Stimulated activated naive B cell treated with anti-CD40 and anti-IgM and Interleukin-4, amounts not matched to agents 10 μg/mL and 1 μg/mL and 100 μg/mL, for 72 hours (primary cell): ENCODE measurements around the gene HBZ.
A peak's percentile ranks its signal among the peaks of the same experiment; 100 is the strongest.
"Not testable (repeated sequence)": the region's sequence is repeated elsewhere in the genome, so short reads cannot be mapped to it uniquely, and the experiment has no call there.

Experiments
- ATAC-seq, 2 donors: fragments of 150-1000 bp; cut with Tn5 transposase; replicated peaks; 2 replicates each; pipeline ENCODE4 v1.10.0; 2021; ENCODE audit warnings: moderate library complexity in 1 of 2
- DNase-seq: peaks from one replicate; pipeline ENCODE4 v3.0.0; 2021
- H3K27ac Mint-ChIP-seq: one replicate; pipeline ENCODE4 v1.8.0; 2022; ENCODE audit warnings: mild to moderate bottlenecking, mixed read lengths
- H3K27me3 Mint-ChIP-seq, 2 donors: one replicate each; pipeline ENCODE4 v1.8.0; 2022; ENCODE audit warnings: mixed read lengths in 2 of 2
- H3K36me3 Mint-ChIP-seq, 2 donors: one replicate each; pipeline ENCODE4 v1.8.0; 2022; ENCODE audit warnings: mixed read lengths in 2 of 2, mild to moderate bottlenecking in 1 of 2
- H3K4me1 Mint-ChIP-seq, 2 donors: one replicate each; pipeline ENCODE4 v1.8.0; 2022; ENCODE audit warnings: mixed read lengths in 2 of 2, mild to moderate bottlenecking in 1 of 2
- H3K4me3 Mint-ChIP-seq, 2 donors: one replicate each; pipeline ENCODE4 v1.8.0; 2022; ENCODE audit warnings: mild to moderate bottlenecking in 2 of 2, mixed read lengths in 2 of 2, moderate library complexity in 1 of 2
- H3K9me3 Mint-ChIP-seq, 2 donors: one replicate each; pipeline ENCODE4 v1.8.0; 2022; ENCODE audit warnings: mixed read lengths in 2 of 2, mild to moderate bottlenecking in 1 of 2

Gene HBZ

DNA sequence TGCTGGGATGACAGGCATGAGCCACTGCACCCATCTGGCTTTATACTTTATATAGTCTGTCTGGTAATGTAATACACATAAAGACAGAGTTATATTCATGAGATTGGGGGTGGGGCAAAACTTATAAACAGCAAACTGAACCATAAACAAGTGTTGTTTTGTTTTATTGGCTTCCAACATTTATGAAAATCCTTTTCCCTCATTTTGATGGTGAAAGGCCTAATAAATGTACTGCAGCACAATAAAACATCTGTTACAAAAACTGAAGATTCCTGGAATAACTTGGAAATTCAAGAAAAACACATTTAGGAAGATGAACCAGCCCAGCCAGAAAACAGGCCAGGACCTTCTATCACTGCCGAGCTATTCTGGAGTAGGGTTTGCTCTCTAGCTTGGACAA lies 30.1 kb upstream of the HBZ start:
- Mint-ChIP-seq H3K4me3 (no peak overlapping the region), H3K36me3 (peaks cover 15 to 28% of the 10 kb centered on the region in 2 donors), H3K4me1 (peaks cover 0 to 9% of the 10 kb centered on the region in 2 donors), H3K27me3 (no peaks in the 10 kb centered on the region), H3K9me3 (no peaks in the 10 kb centered on the region), H3K27ac (no peak overlapping the region)
- DNase-seq (no peak), ATAC-seq (no peak)

DNA sequence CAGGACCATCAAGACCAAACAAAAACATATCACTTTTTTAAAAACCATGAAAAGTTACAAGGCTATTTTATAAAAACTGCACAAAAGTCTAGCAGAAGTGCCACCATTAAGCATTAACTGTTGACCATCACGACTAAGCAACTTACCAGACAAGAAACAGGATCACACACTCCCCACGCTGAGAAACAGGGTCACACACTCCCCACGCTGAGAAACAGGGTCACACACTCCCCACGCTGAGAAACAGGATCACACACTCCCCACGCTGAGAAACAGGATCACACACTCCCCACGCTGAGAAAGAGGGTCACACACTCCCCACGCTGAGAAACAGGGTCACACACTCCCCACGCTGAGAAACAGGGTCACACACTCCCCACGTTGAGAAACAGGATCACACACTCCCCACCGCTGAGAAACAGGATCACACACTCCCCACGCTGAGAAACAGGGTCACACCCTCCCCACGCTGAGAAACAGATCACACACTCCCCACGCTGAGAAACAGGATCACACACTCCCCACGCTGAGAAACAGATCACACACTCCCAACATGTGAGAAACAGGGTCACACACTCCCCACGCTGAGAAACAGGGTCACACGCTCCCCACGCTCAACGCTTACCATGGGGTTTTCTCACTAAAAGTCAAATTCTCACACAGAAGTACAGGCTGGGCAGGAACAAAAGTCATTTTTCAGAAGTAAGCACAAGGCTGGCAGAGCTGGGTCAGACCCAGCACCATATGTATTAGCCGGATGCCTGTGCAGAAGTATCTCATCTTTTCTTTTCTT lies 28.7 kb upstream of the HBZ start:
- not testable (repeated sequence) for DNase-seq

GRCh38 chr16:125011-125410 lies 27.4 kb upstream of the HBZ start:
- Mint-ChIP-seq H3K9me3 (no peaks in the 10 kb centered on the region), H3K27me3 (no peaks in the 10 kb centered on the region), H3K27ac (no peak overlapping the region), H3K36me3 (peaks cover 19 to 27% of the 10 kb centered on the region in 2 donors), H3K4me1 (peaks cover 5 to 8% of the 10 kb centered on the region in 2 donors), H3K4me3 (no peak overlapping the region)
- DNase-seq (no peak), ATAC-seq (no peak)

More for the DNA sequence above, 28.7 kb upstream of the HBZ start:
- H3K9me3 Mint-ChIP-seq, H3K27ac Mint-ChIP-seq, ATAC-seq, H3K27me3 Mint-ChIP-seq, H3K4me1 Mint-ChIP-seq, H3K4me3 Mint-ChIP-seq: not testable (repeated sequence)
- peaks cover 11 to 23% of the 10 kb centered on the region in 2 donors for H3K36me3 Mint-ChIP-seq

GRCh38 chr16:129075-129474 lies 23.4 kb upstream of the HBZ start:
- no peaks in the 10 kb centered on the region for H3K9me3 Mint-ChIP-seq
- DNase-seq (no peak), ATAC-seq (no peak)
- no peaks in the 10 kb centered on the region for H3K27me3 Mint-ChIP-seq
- peak overlapping the region; percentile 14 for H3K27ac Mint-ChIP-seq
- H3K4me3 Mint-ChIP-seq, result no peak overlapping the region
- H3K4me1 Mint-ChIP-seq, result peaks cover 13 to 14% of the 10 kb centered on the region in 2 donors
- H3K36me3 Mint-ChIP-seq, result peaks cover 17 to 27% of the 10 kb centered on the region in 2 donors

DNA sequence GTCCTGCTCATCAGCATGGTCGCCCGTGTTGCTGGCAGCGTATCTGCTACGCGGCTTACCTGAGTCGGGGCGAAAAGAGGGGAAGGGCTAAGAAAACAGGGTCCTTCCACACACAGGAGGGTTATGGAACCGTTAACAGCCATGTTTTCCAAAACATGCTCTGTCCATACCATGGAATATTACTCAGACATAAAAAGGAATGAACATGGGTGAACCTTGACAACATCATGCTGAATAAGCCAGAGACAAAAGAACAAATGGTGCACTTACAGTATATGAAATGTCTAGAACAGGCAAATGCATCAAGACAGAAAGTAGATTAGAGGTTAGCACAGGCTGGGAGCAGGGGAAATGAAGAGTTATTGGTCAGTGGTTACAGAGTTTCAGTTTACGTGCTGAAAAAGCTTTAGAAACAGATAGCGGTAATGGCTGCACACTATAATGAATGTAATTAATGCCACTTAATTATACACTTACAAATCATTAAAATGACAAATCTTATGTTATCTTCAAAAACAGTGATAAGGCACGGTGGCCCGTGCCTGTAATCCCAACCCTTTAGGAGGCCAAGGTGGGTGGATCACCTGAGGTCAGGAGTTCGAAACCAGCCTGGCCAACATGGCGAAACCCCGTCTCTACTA lies 21.8 kb upstream of the HBZ start:
- peaks cover 15 to 25% of the 10 kb centered on the region in 2 donors for H3K4me1 Mint-ChIP-seq

GRCh38 chr16:132120-132519 lies 20.3 kb upstream of the HBZ start:
- DNase-seq (no peak), ATAC-seq (no peak)
- Mint-ChIP-seq H3K27me3 (no peaks in the 10 kb centered on the region), H3K4me3 (no peak overlapping the region), H3K27ac (no peak overlapping the region), H3K9me3 (no peaks in the 10 kb centered on the region), H3K36me3 (peaks cover 14 to 32% of the 10 kb centered on the region in 2 donors), H3K4me1 (peaks cover 17 to 29% of the 10 kb centered on the region in 2 donors)

More for the DNA sequence above, 21.8 kb upstream of the HBZ start:
- Mint-ChIP-seq H3K36me3 (peaks cover 16 to 31% of the 10 kb centered on the region in 2 donors), H3K9me3 (no peaks in the 10 kb centered on the region), H3K27ac (no peak overlapping the region), H3K4me3 (no peak overlapping the region), H3K27me3 (no peaks in the 10 kb centered on the region)
- no peak for DNase-seq
- ATAC-seq, result no peak

- H3K27ac Mint-ChIP-seq, result no peak overlapping the region
- ATAC-seq (no peak), DNase-seq (no peak)
Observed at GRCh38 chr16:133716-134115, 18.7 kb upstream of the HBZ start.

DNA sequence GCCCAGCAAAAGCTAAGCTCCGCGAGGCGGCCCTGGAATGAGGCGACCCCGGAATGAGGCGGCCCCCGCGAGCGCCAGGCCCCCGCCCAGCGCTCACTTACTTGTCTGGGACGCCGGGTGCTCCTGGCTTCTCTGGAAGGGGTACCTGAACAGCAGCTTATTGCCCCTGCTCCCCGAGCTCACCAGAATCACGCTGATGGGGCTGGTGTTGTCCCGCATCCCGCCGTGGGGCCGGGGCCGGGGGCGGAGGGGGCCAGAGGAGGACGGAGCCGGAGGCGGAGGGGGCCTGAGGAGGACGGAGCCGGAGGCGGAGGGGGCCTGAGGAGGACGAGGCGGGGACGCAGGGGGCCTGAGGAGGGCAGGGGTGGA lies 14.4 kb upstream of the HBZ start:
- H3K4me3 Mint-ChIP-seq, result peak overlapping the region; percentile 85 to 90
- peak; percentile 26 to 28 for ATAC-seq
- peak overlapping the region; percentile 89 for H3K27ac Mint-ChIP-seq
- H3K9me3 Mint-ChIP-seq, result no peaks in the 10 kb centered on the region
- peaks cover 11 to 17% of the 10 kb centered on the region in 2 donors for H3K36me3 Mint-ChIP-seq
- DNase-seq, result peak; percentile 13
- H3K4me1 Mint-ChIP-seq, result peaks cover 11 to 25% of the 10 kb centered on the region in 2 donors
- H3K27me3 Mint-ChIP-seq, result no peaks in the 10 kb centered on the region

More at GRCh38 chr16:133716-134115, 18.7 kb upstream of the HBZ start:
- Mint-ChIP-seq H3K9me3 (no peaks in the 10 kb centered on the region), H3K4me1 (peaks cover 17 to 35% of the 10 kb centered on the region in 2 donors), H3K27me3 (no peaks in the 10 kb centered on the region), H3K4me3 (no peak overlapping the region), H3K36me3 (peaks cover 18 to 32% of the 10 kb centered on the region in 2 donors)

DNA sequence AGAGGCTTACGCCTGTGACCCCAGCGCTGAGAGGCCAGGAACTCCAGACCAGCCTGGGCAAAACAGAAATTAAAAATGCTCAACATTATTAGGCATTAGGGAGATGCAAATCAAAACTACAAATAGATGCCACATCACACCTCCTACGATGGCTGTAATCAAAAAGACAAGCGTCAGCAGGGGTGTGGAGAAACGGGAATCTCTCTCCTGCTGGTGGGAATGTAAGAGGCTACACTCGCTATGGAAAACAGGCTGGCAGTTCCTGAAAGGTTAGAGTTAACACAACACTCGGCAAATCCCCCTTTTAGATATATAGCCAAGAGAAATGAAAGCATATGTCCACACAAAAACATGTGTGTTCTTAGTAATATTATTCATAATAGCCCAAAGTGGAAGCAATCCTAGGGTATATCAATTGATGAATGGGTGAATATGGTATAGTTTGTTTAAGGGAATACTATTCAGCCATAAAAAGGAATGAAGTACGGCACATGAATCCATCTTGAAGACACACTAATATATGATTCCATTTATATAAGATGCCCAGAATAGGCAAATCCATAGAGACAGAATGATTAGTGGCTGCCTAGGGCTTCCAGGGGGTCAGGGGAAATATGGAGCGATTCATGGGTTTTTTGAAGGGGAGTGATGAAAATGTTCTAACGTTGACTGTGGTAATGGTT lies 12.1 kb upstream of the HBZ start:
- H3K36me3 Mint-ChIP-seq, result peaks cover 4 to 7% of the 10 kb centered on the region in 2 donors
- H3K27me3 Mint-ChIP-seq, result peaks cover 11 to 12% of the 10 kb centered on the region in 2 donors
- no peak for DNase-seq
- H3K27ac Mint-ChIP-seq, result no peak overlapping the region
- H3K4me1 Mint-ChIP-seq, result peaks cover 5 to 11% of the 10 kb centered on the region in 2 donors
- no peak for ATAC-seq
- H3K9me3 Mint-ChIP-seq, result no peaks in the 10 kb centered on the region
- H3K4me3 Mint-ChIP-seq, result no peak overlapping the region

DNA sequence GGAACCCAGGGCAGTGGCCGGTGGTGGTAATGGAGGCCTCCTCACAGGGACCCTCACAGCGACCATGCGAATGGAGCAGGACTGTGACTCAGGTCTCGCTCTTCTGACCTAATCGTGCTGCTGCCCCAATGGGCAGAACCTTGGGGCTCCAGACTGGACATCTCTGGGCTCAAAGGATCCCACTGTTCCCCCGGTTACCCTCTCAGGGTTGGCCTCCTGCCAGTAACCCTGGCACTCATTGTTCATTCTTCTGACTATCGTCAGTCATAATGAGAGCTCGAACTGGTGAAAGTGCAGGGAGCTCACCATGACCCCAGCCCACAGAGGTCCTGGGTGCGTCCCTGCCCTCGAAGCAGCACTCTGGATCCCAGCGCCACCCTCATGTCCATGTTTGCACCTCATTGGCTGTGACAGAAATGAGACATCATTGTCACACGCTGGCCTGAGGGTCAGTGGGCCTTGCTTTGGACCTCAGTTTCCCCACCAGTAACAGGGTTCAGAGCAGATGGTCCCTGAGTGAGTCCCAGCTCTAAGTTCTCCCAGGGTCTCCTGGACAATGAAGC lies 10.0 kb upstream of the HBZ start:
- Mint-ChIP-seq H3K27me3 (peaks cover 15 to 17% of the 10 kb centered on the region in 2 donors), H3K4me3 (no peak overlapping the region), H3K27ac (no peak overlapping the region), H3K9me3 (no peaks in the 10 kb centered on the region), H3K36me3 (peaks cover 0 to 7% of the 10 kb centered on the region in 2 donors), H3K4me1 (peaks cover 1 to 5% of the 10 kb centered on the region in 2 donors)
- DNase-seq (no peak), ATAC-seq (no peak)

GRCh38 chr16:143047-143446 lies 9.4 kb upstream of the HBZ start:
- DNase-seq (no peak), ATAC-seq (no peak)
- Mint-ChIP-seq H3K9me3 (no peaks in the 10 kb centered on the region), H3K4me3 (no peak overlapping the region), H3K4me1 (peaks cover 1% of the 10 kb centered on the region in 2 donors), H3K36me3 (peaks cover 0 to 5% of the 10 kb centered on the region in 2 donors), H3K27ac (no peak overlapping the region), H3K27me3 (peaks cover 15 to 18% of the 10 kb centered on the region in 2 donors)

DNA sequence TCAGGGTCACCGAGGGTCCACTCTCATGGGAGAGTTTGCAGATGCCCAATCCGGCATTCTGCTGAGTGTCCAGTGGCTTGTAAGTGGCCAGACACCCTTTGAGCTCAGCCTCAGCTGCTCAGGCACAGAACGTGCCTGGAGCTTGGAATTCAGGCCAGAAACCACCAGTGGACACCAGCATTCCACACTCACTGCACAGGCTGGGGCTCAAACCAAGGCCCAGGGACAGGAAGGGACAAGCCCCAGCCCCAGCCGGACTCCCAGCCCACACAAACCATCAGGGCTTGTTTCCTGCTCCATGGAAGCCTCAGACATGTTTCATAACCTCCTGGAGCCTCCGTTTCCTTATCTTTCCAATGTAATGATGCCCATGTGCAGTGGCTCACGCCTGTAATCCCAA lies 9.0 kb upstream of the HBZ start:
- ATAC-seq (no peak), DNase-seq (no peak)
- H3K9me3 Mint-ChIP-seq, result no peaks in the 10 kb centered on the region
- H3K27me3 Mint-ChIP-seq, result peaks cover 18 to 22% of the 10 kb centered on the region in 2 donors
- peaks cover 0 to 1% of the 10 kb centered on the region in 2 donors for H3K4me1 Mint-ChIP-seq
- H3K36me3 Mint-ChIP-seq, result peaks cover 0 to 5% of the 10 kb centered on the region in 2 donors
- no peak overlapping the region for H3K4me3 Mint-ChIP-seq
- H3K27ac Mint-ChIP-seq, result no peak overlapping the region

DNA sequence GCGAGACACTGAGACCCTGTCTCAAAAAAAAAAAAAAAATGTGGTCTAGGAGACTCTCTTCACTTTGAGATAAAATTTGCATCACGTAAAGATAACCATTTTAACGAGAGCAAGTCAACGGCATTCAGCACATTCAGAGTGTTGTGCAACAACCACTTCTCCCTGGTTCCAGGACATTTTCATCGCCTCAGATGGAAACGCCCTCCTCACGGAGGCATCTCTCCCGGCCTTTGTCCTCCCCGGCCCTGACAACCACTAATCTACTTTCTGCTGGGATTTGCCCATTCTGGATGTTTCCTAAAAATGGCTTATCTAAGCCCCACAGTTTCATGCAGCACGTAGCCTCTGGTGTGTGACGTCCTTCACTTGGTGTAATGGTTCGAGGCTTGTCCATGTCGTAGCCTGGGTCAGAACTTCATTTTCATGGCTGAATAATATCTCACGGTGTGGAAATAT lies 7.6 kb upstream of the HBZ start:
- Mint-ChIP-seq H3K9me3 (no peaks in the 10 kb centered on the region), H3K4me3 (no peak overlapping the region), H3K4me1 (no peaks in the 10 kb centered on the region), H3K36me3 (no peaks in the 10 kb centered on the region), H3K27ac (no peak overlapping the region), H3K27me3 (peaks cover 24 to 36% of the 10 kb centered on the region in 2 donors)
- DNase-seq (no peak), ATAC-seq (no peak)

DNA sequence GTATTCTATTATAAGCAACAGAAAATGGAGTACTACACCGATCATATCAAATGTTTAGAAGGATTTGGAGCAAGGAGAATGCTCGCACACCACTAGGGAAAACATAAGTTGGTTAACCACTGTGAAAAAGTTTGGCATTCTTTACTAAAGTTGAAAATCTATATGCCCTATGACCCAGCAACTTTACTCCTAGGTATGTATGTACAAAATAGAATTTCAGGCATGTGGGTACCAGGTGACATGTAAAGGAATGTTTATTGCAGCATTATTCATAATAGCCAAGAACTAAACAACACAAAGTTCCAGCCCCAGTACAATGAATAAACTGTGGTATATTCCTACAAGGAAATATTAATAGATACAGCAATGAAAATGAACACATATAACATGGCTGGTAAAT lies 5.8 kb upstream of the HBZ start:
- no peaks in the 10 kb centered on the region for H3K4me1 Mint-ChIP-seq
- no peaks in the 10 kb centered on the region for H3K9me3 Mint-ChIP-seq
- DNase-seq, result no peak
- peaks cover 24 to 46% of the 10 kb centered on the region in 2 donors for H3K27me3 Mint-ChIP-seq
- no peak overlapping the region for H3K27ac Mint-ChIP-seq
- ATAC-seq, result no peak
- no peaks in the 10 kb centered on the region for H3K36me3 Mint-ChIP-seq
- no peak overlapping the region for H3K4me3 Mint-ChIP-seq
